NAMALWA (cell line): ENCODE results near the gene SSX7.
"Not testable (repeated sequence)": the region's sequence is repeated elsewhere in the genome, so short reads cannot be mapped to it uniquely, and the experiment has no call there.

ENCODE experiments used
- DNase-seq: peaks from one replicate; pipeline ENCODE4 v3.0.0-alpha.2; 2015; ENCODE audit warnings: low spot score

Gene SSX7, protein sequence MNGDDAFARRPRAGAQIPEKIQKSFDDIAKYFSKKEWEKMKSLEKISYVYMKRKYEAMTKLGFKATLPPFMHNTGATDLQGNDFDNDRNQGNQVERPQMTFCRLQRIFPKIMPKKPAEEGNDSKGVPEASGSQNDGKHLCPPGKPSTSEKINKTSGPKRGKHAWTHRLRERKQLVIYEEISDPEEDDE

DNA sequence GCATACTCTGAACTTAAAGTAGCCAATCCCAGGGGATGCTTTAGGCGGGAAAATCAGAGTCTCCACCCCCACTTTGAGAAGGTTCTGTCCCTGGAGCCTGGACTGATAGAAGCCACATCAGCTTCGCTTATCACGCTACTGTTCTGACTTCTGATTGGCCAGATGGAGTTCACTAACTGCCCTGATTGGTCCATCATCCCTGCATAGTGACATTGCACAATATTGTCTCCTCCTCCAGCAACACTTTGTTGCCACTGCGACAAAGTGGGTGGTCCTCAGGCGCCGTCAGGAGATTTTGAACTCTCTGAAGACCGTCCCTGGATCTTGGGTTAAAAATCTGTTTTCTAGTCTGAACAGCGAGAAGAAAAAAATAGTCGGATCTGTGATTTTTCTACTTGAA lies at the start of gene SSX7:
SSX7 (minus strand) TSS at position 101 of the 400 bp plus-strand sequence. CDS start 1,428 bp downstream, outside the sequence.
- not testable (repeated sequence) for DNase-seq

GRCh38 chrX:52692034-52692433 lies 37.3 kb upstream of the SSX7 start:
- DNase-seq = not testable (repeated sequence)

- DNase-seq = not testable (repeated sequence)
Observed at GRCh38 chrX:52662218-52662617, 7.5 kb upstream of the SSX7 start.

- not testable (repeated sequence) for DNase-seq
Observed at GRCh38 chrX:52655475-52655874, 775 bp upstream of the SSX7 start.

DNA sequence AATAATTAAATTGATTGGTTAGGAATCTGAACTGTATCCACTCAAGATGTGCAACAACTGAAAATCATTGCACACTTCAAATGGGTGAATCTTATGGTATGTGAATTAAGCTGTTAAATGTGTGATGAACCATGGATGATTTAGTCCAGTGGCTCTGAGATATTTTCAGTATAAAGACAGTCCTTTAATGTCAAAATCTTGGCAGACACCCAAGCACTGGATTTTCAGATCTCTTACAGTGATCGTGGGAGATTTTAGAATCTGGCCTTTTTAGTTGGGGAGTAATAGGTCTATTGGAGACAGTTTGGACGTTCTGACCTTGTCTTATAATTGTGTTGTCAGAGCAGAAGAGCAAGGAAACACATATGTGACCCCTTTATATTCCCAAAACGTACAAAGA lies 4.0 kb downstream of the SSX7 start:
- DNase-seq = not testable (repeated sequence)

DNA sequence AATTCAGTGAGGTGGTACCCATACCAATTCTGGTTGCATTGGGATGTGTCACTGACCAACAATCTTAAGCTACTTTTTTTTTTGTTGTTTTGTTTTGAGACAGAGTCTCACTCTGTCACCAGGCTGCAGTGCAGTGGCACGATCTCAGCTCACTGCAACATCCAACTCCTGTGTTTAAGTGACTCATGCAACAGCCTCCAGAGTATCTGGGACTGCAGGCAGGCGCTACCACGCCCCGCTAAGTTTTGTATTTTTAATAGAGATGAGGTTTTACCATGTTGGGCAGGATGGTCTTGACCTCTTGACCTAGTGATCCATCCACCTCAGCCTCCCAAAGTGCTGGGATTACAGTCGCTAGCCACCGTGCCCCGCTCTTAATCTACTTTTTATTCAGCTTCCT lies 5.7 kb downstream of the SSX7 start:
- not testable (repeated sequence) for DNase-seq

GRCh38 chrX:52628483-52628882 lies 26.2 kb downstream of the SSX7 start:
- not testable (repeated sequence) for DNase-seq

GRCh38 chrX:52620661-52621060 lies 34.0 kb downstream of the SSX7 start:
- DNase-seq = not testable (repeated sequence)

DNA sequence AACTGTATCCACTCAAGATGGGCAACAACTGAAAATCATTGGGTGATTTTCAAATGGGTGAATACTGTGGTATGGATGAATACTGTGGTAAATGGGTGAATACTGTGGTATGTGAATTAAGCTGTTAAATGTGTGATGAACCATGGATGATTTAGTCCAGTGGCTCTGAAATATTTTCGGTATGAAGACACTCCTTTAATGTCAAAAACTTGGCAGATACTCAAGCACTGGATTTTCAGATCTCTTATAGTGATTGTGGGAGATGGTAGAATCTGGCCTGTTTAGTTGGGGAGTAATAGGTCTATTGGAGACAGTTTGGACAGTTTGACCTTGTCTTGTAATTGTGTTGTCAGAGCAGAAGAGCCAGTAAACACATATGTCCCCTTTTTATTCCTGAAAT lies 45.7 kb downstream of the SSX7 start:
- DNase-seq = no peak

GRCh38 chrX:52603151-52603550 lies 51.5 kb downstream of the SSX7 start:
- DNase-seq = not testable (repeated sequence)

DNA sequence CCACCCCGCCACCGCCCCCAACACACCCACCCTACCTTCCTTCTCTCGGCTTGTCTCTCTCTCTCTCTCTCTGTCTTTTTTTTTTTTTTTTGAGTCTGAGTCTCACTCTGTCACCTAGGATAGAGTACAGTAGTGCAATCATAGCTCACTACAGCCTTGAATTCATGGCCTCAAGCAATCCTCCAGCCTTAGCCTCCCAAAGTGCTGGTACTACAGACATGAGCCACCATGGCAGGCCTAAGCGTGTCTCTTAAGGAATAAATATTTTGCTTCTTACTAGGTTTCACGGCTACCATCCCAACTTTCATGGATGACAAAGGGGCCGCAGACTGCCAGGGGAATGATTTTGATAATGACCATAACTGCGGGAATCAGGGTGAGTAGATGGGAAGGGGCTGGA lies 55.8 kb downstream of the SSX7 start:
- no peak for DNase-seq

- no peak for DNase-seq
Observed at GRCh38 chrX:52594658-52595057, 60.0 kb downstream of the SSX7 start.
